ENCODE data around the gene COTL1. TPM values are rescaled to one million over a fixed set of nuclear protein-coding genes. Genes with fewer than 3 reads are reported as not detected.

COTL1 gene
- total and polyA plus RNA-seq, 9 of the 15 experiments (the other 6 are each of a cell fraction or from before 2014, with no cell fraction given): 27.7 to 185 (median 72.5) TPM

GRCh38 chr16:84603140-84603816 is 14.6 kb downstream of the COTL1 start (continued):
- TF ChIP-seq FOS (IDR thresholded peaks at IDR 0.05; ENCODE audit: extremely low read depth, insufficient read length) (no peak), ZNF76 (CRISPR knock-in tag; IDR thresholded peaks at IDR 0.05; ENCODE audit: borderline replicate concordance) (0 out of 2 replicates have a peak, but pooled peaks have one; percentile 29), MAFK (IDR thresholded peaks at IDR 0.05; ENCODE audit: low read length) (no peak), TAF7 (tag; IDR thresholded peaks at IDR 0.05) (no peak), SPI1 (IDR thresholded peaks at IDR 0.05; ENCODE audit: borderline replicate concordance, low read depth, low read length) (no peak), ZNF282 (CRISPR knock-in tag; IDR thresholded peaks at IDR 0.05) (no peak), HDAC1 (IDR thresholded peaks at IDR 0.05) (0 out of 4 replicates have a peak, but pooled peaks of 1 of the 2 experiments have one; percentile 22), PHF21A (IDR thresholded peaks at IDR 0.05; ENCODE audit: borderline replicate concordance, low read depth) (0 out of 2 replicates have a peak, but pooled peaks have one; percentile 26), FOXJ2 (tag; IDR thresholded peaks at IDR 0.05) (no peak), RAD21 (CRISPR knock-in tag; conservative IDR thresholded peaks at IDR 0.05 in 1 of 2, IDR thresholded peaks at IDR 0.05 in 1 of 2) (no peak), ATF4 (CRISPR knock-in tag; IDR thresholded peaks at IDR 0.05) (no peak), ZNF780A (CRISPR knock-in tag; IDR thresholded peaks at IDR 0.05) (no peak), HSF4 (CRISPR knock-in tag; IDR thresholded peaks at IDR 0.05; ENCODE audit: borderline replicate concordance) (no peak), TAF15 (IDR thresholded peaks at IDR 0.05; ENCODE audit: low read depth, low read length) (no peak), CREB3 (tag; conservative IDR thresholded peaks at IDR 0.05; ENCODE audit: low read depth) (no peak), HNRNPL (IDR thresholded peaks at IDR 0.05; ENCODE audit: low read depth, low read length) (no peak), ZNF143 (CRISPR knock-in tag; IDR thresholded peaks at IDR 0.05) (no peak)
- TF ChIP-seq, protein P1, sequence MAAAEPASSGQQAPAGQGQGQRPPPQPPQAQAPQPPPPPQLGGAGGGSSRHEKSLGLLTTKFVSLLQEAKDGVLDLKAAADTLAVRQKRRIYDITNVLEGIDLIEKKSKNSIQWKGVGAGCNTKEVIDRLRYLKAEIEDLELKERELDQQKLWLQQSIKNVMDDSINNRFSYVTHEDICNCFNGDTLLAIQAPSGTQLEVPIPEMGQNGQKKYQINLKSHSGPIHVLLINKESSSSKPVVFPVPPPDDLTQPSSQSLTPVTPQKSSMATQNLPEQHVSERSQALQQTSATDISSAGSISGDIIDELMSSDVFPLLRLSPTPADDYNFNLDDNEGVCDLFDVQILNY (CRISPR knock-in tag; IDR thresholded peaks at IDR 0.05): no peak
- TF ChIP-seq, protein P2, sequence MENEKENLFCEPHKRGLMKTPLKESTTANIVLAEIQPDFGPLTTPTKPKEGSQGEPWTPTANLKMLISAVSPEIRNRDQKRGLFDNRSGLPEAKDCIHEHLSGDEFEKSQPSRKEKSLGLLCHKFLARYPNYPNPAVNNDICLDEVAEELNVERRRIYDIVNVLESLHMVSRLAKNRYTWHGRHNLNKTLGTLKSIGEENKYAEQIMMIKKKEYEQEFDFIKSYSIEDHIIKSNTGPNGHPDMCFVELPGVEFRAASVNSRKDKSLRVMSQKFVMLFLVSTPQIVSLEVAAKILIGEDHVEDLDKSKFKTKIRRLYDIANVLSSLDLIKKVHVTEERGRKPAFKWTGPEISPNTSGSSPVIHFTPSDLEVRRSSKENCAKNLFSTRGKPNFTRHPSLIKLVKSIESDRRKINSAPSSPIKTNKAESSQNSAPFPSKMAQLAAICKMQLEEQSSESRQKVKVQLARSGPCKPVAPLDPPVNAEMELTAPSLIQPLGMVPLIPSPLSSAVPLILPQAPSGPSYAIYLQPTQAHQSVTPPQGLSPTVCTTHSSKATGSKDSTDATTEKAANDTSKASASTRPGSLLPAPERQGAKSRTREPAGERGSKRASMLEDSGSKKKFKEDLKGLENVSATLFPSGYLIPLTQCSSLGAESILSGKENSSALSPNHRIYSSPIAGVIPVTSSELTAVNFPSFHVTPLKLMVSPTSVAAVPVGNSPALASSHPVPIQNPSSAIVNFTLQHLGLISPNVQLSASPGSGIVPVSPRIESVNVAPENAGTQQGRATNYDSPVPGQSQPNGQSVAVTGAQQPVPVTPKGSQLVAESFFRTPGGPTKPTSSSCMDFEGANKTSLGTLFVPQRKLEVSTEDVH (IDR thresholded peaks at IDR 0.05; ENCODE audit: low read depth, partially characterized antibody): no peak
- TF ChIP-seq, protein P3, sequence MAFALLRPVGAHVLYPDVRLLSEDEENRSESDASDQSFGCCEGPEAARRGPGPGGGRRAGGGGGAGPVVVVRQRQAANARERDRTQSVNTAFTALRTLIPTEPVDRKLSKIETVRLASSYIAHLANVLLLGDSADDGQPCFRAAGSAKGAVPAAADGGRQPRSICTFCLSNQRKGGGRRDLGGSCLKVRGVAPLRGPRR (CRISPR knock-in tag; IDR thresholded peaks at IDR 0.05): no peak

Measured in K562 (cell line).